Activated T-helper 9 cell treated with anti-CD3 and anti-CD28 coated beads, Interleukin-2, amount 50 U/mL, for 16 hours (primary cell): ENCODE data around the gene ZNF768.
"Not testable (repeated sequence)": the region's sequence is repeated elsewhere in the genome, so short reads cannot be mapped to it uniquely, and the experiment has no call there.

Experiments
- DNase-seq: peaks from one replicate; pipeline ENCODE4 v3.0.0-alpha.2; 2020; ENCODE audit warnings: low read depth

The ZNF768 gene

GRCh38 chr16:30510376-30510938 is 15.9 kb downstream of the ZNF768 start:
- no peak for DNase-seq

DNA sequence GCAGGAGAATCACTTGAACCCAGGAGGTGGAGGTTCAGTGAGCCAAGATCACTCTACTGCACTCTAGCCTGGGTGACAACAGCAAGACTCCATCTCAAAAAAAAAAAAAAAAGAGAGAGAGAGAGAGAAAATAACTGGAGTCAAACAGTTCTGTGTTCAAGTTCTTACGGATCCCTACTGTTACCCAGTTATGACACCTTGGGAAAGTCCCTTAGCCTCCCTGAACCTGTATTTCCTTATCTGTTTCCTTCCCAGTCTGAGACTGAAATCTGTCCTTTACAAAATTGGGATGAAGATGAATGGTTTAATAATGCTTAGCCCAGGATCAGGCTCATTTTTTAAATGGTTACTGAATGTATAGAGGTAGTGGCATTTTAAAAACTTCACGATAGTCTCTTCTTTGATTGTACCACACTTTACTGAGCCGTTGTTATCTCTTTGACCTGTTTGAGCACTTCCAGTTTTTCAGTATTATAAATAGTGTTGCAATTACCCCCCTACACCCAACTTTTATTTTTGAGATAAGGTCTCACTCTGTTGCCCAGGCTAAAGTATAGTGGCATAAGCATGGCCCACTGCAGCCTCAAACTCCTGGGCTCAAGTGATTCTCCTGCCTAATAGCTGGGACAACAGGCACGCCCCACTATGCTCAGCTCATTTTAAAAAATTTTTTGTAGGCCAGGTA is 17.1 kb downstream of the ZNF768 start:
- DNase-seq, result no peak

DNA sequence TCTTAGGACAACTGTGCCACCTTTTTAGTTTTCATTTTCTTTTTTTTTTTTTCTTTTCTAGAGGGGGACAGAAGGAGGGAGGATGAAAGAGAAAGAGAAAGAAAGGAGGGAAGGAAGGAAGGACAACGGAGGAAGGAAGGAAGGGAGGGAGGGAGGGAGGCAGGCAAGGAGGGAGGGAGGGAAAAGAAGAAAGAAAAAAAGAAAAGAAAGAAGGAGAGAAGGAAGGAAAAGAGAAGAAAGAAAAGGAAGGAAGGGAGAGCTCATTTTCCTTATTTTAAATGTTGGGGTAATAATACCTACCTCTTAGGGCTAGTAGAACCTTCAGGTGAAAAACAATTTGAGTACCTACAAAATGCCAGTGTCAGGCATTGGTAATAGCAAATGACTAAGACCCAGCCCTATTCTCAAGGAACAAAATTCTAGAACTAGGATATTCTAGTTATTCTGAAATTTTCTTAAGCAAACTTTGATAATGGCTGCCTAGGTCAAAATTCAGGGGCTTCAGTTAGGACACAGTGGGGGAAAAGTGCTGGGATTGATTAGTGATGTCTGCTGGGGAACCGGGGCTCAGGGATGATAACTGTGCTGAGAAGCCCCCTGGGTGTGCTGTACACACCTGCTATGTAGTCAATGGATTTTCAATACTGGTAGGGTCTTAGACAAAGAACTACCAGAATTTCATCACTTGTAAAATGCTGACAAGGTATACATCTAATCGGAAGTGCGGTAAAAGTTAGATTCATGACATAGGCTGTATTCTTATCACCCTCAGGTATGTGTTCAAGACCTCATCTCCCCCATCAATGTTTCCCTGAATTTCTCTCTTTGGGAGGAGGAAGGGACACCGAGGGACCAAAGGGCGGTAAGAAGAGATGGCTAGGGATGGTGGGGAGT is 22.7 kb downstream of the ZNF768 start:
- DNase-seq, result no peak

GRCh38 chr16:30499284-30499683 is 27.1 kb downstream of the ZNF768 start:
- no peak for DNase-seq

GRCh38 chr16:30494709-30495108 is 31.7 kb downstream of the ZNF768 start:
- DNase-seq, result no peak

- no peak for DNase-seq
Measured at GRCh38 chr16:30493941-30494488, 32.4 kb downstream of the ZNF768 start.

- no peak for DNase-seq
Measured at GRCh38 chr16:30491744-30492308, 34.5 kb downstream of the ZNF768 start.

DNA sequence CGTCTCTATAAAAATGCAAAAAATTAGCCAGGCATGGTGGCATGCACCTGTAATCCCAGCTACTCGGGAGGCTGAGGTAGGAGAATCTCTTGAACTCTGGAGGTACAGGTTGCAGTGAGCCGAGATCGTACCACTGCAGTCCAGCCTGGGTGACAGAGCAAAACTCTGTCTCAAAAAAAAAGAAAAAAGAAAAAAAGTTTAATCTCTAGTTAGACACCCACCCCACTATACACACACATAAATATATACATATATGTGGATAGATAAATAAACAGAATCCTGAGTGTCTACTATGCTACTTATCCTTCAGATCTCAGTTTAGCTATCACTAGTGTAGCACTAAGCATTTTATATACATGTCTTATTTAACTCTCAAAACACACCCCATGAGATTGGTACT is 35.1 kb downstream of the ZNF768 start:
- DNase-seq, result no peak

GRCh38 chr16:30490210-30490609 is 36.2 kb downstream of the ZNF768 start:
- no peak for DNase-seq

- no peak for DNase-seq
Measured at GRCh38 chr16:30488764-30489605, 37.4 kb downstream of the ZNF768 start.

GRCh38 chr16:30485818-30486436 is 40.4 kb downstream of the ZNF768 start:
- DNase-seq, result no peak

- no peak for DNase-seq
Measured at GRCh38 chr16:30484887-30485286, 41.5 kb downstream of the ZNF768 start.

GRCh38 chr16:30482366-30482765 is 44.0 kb downstream of the ZNF768 start:
- no peak for DNase-seq

GRCh38 chr16:30481381-30481780 is 45.0 kb downstream of the ZNF768 start:
- no peak for DNase-seq

- no peak for DNase-seq
Measured at GRCh38 chr16:30478766-30479478, 47.4 kb downstream of the ZNF768 start.

GRCh38 chr16:30477773-30478172 is 48.6 kb downstream of the ZNF768 start:
- DNase-seq, result not testable (repeated sequence)

DNA sequence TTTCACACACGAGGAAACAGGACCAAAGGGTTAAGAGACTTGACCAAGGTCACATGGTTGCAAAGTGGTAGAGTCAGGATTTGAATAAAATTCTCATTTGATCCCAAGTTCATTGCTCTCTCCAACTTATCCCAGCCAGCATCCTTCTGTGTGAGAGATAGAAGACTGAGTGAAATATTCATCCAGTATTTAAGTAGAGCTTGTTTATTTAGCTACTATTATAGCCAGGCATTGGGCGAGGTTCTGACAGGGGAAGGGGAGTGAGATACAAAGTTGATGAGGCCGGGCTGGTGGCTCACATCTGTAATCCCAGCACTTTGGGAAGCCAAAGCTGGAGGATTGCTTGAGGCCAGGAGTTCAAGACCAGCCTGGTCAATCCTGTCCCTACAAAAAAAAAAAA is 49.4 kb downstream of the ZNF768 start:
- DNase-seq, result no peak

DNA sequence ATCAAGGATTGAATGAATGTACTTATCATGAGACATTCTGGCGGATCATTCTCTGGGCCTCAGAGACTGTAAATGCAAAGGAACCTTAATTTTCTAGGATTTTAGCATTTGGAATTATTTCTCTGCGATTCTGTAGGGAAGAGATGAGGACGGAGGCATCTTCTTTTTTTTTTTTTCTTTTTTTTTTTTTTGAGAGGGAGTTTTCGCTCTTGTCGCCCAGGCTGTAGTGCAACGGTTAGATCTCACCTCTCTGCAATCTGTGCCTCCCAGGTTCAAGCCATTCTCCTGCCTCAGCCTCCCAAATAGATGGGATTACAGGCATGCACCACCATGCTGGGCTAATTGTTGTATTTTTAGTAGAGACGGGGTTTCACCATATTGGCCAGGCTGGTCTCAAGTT is 51.7 kb downstream of the ZNF768 start:
- DNase-seq, result no peak

DNA sequence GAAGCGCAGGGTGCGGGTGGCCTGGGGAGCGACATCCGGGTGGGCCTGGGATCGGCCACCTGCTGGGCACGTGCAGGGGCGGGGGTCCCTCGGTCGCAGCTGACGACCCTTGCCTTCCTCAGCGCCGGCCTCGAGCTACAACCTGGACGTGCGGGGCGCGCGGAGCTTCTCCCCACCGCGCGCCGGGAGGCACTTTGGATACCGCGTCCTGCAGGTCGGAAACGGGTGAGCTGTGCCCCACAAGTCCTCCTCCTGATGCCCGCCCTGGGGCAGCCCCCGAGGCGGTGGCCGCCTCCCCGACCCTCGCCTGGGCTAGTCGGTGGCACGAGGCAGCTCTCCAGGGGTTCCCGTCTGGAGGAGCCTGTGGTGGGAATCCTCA is 52.3 kb downstream of the ZNF768 start:
- no peak for DNase-seq
